HG03571 (cell line): ENCODE data around the gene MC1R.
"Not testable (repeated sequence)": the region's sequence is repeated elsewhere in the genome, so short reads cannot be mapped to it uniquely, and the experiment has no call there.

Experiments
- ATAC-seq: cut with Tn5 transposase; IDR thresholded peaks from one replicate; pipeline ENCODE4 v1.9.1; 2021; ENCODE audit not compliant: unreplicated experiment

The MC1R gene

GRCh38 chr16:89934019-89934418, 15.4 kb downstream of the MC1R start:
- not testable (repeated sequence) for ATAC-seq

- no peak for ATAC-seq
Observed at GRCh38 chr16:89934611-89935553, 16.2 kb downstream of the MC1R start.

- ATAC-seq: not testable (repeated sequence)
Observed at GRCh38 chr16:89935620-89936019, 17.0 kb downstream of the MC1R start.

- no peak for ATAC-seq
Observed at GRCh38 chr16:89936034-89936433, 17.4 kb downstream of the MC1R start.

GRCh38 chr16:89936508-89936907, 17.8 kb downstream of the MC1R start:
- ATAC-seq: no peak

- ATAC-seq: no peak
Observed at GRCh38 chr16:89936981-89937380, 18.3 kb downstream of the MC1R start.

- no peak for ATAC-seq
Observed at GRCh38 chr16:89938175-89938885, 19.7 kb downstream of the MC1R start.

- no peak for ATAC-seq
Observed at GRCh38 chr16:89944773-89945172, 26.1 kb downstream of the MC1R start.

GRCh38 chr16:89945654-89946053, 27.0 kb downstream of the MC1R start:
- no peak for ATAC-seq

- no peak for ATAC-seq
Observed at GRCh38 chr16:89946515-89946914, 27.9 kb downstream of the MC1R start.

GRCh38 chr16:89949121-89949742, 30.6 kb downstream of the MC1R start:
- ATAC-seq: no peak

GRCh38 chr16:89949756-89950155, 31.1 kb downstream of the MC1R start:
- no peak for ATAC-seq

GRCh38 chr16:89951509-89951908, 32.8 kb downstream of the MC1R start:
- no peak for ATAC-seq

- ATAC-seq: no peak
Observed at GRCh38 chr16:89952049-89952448, 33.4 kb downstream of the MC1R start.

GRCh38 chr16:89952551-89952950, 33.9 kb downstream of the MC1R start:
- no peak for ATAC-seq

GRCh38 chr16:89953671-89954406, 35.2 kb downstream of the MC1R start:
- ATAC-seq: peak; percentile 56

- ATAC-seq: no peak
Observed at GRCh38 chr16:89954462-89954861, 35.8 kb downstream of the MC1R start.

- ATAC-seq: no peak
Observed at GRCh38 chr16:89955001-89955685, 36.5 kb downstream of the MC1R start.

GRCh38 chr16:89956505-89957215, 38.0 kb downstream of the MC1R start:
- ATAC-seq: no peak
